GM23338 (cell line): ENCODE data around the gene GCNT2.

ENCODE experiments used
- CREB1 ChIP-seq: fragments of 250-450 bp; sonication (Bioruptor Pico); IDR thresholded peaks from 2 replicates; pipeline ENCODE4 v1.5.0; 2020; ENCODE audit warnings: low read depth, mild to moderate bottlenecking, moderate library complexity
- EZH2 ChIP-seq: fragments of 200-600 bp; sonication (generic); IDR thresholded peaks from one replicate; pipeline ENCODE4 v1.8.0; 2017; ENCODE audit warnings: antibody characterized with exemption, mild to moderate bottlenecking, low read depth; ENCODE audit not compliant: unreplicated experiment
- EZH2phosphoT487 ChIP-seq: fragments of 200-600 bp; sonication (generic); IDR thresholded peaks from one replicate; pipeline ENCODE4 v1.8.1; 2018; ENCODE audit warnings: antibody characterized with exemption; ENCODE audit not compliant: unreplicated experiment
- JUNB ChIP-seq: IDR thresholded peaks from one replicate; pipeline ENCODE4 v1.6.1; 2016; ENCODE audit warnings: antibody characterized with exemption; ENCODE audit not compliant: unreplicated experiment
- POLR2AphosphoS5 ChIP-seq: IDR thresholded peaks from 2 replicates; pipeline ENCODE4 v1.6.1; 2016; ENCODE audit warnings: antibody characterized with exemption, low read depth
- STAT1 ChIP-seq: IDR thresholded peaks from one replicate; pipeline ENCODE4 v1.6.1; 2016; ENCODE audit warnings: antibody characterized with exemption; ENCODE audit not compliant: unreplicated experiment
- TF ChIP-seq, protein P1 (sequence below), 2 experiments: fragments of 200-600 bp in 1 of 2; sonication (generic) in 1 of 2; conservative IDR thresholded peaks; 2 replicates each; pipeline versions ENCODE4 v1.5.1 to v1.6.1; 2016 to 2017; ENCODE audit warnings: antibody characterized with exemption in 2 of 2, low read depth in 2 of 2, mild to moderate bottlenecking in 2 of 2, moderate library complexity in 1 of 2
- TF ChIP-seq, protein P2 (sequence below): IDR thresholded peaks from one replicate; pipeline ENCODE4 v1.6.1; 2018; ENCODE audit warnings: antibody characterized with exemption; ENCODE audit not compliant: unreplicated experiment

DNA sequence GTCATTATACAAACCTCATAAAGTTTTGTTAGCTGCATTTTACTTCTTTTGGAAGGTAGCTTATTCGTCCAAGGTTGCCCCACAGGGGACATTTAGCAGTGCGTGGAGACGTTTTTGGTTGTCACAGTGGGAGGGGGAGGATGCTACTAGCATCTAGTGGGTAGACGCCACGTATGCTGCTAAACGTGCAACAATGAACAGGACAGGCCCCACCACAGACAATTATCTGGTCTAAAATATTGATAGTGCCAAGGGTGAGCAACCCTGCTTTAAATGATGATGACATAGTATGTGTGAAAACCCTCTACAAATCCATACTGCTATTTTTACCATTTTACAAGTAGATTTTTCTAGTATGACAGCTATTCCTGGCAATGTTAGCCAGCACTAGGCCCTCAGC lies 13.9 kb upstream of the GCNT2 start:
- TF ChIP-seq, protein P1, sequence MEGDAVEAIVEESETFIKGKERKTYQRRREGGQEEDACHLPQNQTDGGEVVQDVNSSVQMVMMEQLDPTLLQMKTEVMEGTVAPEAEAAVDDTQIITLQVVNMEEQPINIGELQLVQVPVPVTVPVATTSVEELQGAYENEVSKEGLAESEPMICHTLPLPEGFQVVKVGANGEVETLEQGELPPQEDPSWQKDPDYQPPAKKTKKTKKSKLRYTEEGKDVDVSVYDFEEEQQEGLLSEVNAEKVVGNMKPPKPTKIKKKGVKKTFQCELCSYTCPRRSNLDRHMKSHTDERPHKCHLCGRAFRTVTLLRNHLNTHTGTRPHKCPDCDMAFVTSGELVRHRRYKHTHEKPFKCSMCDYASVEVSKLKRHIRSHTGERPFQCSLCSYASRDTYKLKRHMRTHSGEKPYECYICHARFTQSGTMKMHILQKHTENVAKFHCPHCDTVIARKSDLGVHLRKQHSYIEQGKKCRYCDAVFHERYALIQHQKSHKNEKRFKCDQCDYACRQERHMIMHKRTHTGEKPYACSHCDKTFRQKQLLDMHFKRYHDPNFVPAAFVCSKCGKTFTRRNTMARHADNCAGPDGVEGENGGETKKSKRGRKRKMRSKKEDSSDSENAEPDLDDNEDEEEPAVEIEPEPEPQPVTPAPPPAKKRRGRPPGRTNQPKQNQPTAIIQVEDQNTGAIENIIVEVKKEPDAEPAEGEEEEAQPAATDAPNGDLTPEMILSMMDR (conservative IDR thresholded peaks at IDR 0.05; ENCODE audit: low read depth in 2 of 2) = no peak
- TF ChIP-seq EZH2phosphoT487 (no peak), POLR2AphosphoS5 (no peak), JUNB (no peak), EZH2 (no peak), STAT1 (no peak), CREB1 (CRISPR knock-in tag) (no peak)
- TF ChIP-seq, protein P2, sequence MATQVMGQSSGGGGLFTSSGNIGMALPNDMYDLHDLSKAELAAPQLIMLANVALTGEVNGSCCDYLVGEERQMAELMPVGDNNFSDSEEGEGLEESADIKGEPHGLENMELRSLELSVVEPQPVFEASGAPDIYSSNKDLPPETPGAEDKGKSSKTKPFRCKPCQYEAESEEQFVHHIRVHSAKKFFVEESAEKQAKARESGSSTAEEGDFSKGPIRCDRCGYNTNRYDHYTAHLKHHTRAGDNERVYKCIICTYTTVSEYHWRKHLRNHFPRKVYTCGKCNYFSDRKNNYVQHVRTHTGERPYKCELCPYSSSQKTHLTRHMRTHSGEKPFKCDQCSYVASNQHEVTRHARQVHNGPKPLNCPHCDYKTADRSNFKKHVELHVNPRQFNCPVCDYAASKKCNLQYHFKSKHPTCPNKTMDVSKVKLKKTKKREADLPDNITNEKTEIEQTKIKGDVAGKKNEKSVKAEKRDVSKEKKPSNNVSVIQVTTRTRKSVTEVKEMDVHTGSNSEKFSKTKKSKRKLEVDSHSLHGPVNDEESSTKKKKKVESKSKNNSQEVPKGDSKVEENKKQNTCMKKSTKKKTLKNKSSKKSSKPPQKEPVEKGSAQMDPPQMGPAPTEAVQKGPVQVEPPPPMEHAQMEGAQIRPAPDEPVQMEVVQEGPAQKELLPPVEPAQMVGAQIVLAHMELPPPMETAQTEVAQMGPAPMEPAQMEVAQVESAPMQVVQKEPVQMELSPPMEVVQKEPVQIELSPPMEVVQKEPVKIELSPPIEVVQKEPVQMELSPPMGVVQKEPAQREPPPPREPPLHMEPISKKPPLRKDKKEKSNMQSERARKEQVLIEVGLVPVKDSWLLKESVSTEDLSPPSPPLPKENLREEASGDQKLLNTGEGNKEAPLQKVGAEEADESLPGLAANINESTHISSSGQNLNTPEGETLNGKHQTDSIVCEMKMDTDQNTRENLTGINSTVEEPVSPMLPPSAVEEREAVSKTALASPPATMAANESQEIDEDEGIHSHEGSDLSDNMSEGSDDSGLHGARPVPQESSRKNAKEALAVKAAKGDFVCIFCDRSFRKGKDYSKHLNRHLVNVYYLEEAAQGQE = no peak
